Hepatocyte (in vitro differentiated cells): ENCODE results near the gene ARHGAP45.

Experiments
- CTCF ChIP-seq: fragments of 200-600 bp; sonication (generic); IDR thresholded peaks from 2 replicates; pipeline ENCODE4 v1.5.1; 2016; ENCODE audit warnings: antibody characterized with exemption, mild to moderate bottlenecking; ENCODE audit not compliant: poor library complexity
- EZH2 ChIP-seq: fragments of 200-600 bp; sonication (generic); IDR thresholded peaks from 2 replicates; pipeline ENCODE4 v1.6.1; 2016; ENCODE audit warnings: antibody characterized with exemption, mild to moderate bottlenecking, borderline replicate concordance
- EZH2phosphoT487 ChIP-seq: fragments of 200-600 bp; sonication (generic); IDR thresholded peaks from one replicate; pipeline ENCODE4 v1.6.1; 2018; ENCODE audit warnings: antibody characterized with exemption, mild to moderate bottlenecking, low read depth, moderate library complexity; ENCODE audit not compliant: unreplicated experiment, severe bottlenecking

GRCh38 chr19:1110809-1111640, 44.1 kb downstream of the ARHGAP45 start:
- TF ChIP-seq CTCF = no peak
- no peak for TF ChIP-seq EZH2
- no peak for TF ChIP-seq EZH2phosphoT487
